Measurements from ENCODE around the gene MED12L.

DNA sequence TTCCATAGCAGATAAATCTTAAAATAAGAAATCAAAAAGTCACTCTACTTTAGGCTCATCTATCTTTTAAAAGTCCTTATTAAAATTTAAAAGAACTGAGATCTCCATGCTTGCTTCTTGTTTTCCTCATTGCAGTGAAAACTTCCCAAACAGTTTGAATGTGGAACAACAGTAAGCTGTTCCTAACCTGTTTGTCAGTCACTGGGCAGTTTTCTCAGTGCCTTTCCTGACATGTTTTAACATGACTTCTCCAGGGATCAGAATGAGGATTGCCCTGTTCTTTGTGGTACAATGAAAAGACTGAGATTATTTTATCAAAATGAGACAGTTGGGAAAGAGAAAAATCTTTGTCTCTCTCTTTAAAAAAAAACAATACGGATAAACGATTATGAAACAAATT, 230.4 kb downstream of the MED12L start:
- TF ChIP-seq, protein P1, sequence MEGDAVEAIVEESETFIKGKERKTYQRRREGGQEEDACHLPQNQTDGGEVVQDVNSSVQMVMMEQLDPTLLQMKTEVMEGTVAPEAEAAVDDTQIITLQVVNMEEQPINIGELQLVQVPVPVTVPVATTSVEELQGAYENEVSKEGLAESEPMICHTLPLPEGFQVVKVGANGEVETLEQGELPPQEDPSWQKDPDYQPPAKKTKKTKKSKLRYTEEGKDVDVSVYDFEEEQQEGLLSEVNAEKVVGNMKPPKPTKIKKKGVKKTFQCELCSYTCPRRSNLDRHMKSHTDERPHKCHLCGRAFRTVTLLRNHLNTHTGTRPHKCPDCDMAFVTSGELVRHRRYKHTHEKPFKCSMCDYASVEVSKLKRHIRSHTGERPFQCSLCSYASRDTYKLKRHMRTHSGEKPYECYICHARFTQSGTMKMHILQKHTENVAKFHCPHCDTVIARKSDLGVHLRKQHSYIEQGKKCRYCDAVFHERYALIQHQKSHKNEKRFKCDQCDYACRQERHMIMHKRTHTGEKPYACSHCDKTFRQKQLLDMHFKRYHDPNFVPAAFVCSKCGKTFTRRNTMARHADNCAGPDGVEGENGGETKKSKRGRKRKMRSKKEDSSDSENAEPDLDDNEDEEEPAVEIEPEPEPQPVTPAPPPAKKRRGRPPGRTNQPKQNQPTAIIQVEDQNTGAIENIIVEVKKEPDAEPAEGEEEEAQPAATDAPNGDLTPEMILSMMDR (IDR thresholded peaks at IDR 0.05) = no peak
- no peak for TF ChIP-seq POLR2A (IDR thresholded peaks at IDR 0.05)
